Spleen (tissue), 11 donors: ENCODE results near the gene CFAP97. TPM values are rescaled to one million over a fixed set of nuclear protein-coding genes. Genes with fewer than 3 reads are reported as not detected.

Experiments used
- DNase-seq: peaks from one replicate; pipeline ENCODE4 v3.0.0-alpha.2; 2020
- H3K27ac ChIP-seq, 8 donors: fragments of 200-600 bp; sonication (generic) in 7 of 8; 1 replicate in 4 of 8; 2 replicates in 4 of 8; pipeline versions ENCODE4 v1.5.0 to v1.8.0; 2016 to 2021; ENCODE audit warnings: inconsistent platforms in 4 of 8, mild to moderate bottlenecking in 4 of 8, moderate library complexity in 1 of 8
- H3K27me3 ChIP-seq, 7 donors: fragments of 200-600 bp; sonication (generic) in 6 of 7; replicated peaks in 1 of 7; 1 replicate in 4 of 7; 2 replicates in 3 of 7; pipeline versions ENCODE4 v1.5.0 to v1.8.0; 2016 to 2021; ENCODE audit warnings: inconsistent platforms in 3 of 7, mild to moderate bottlenecking in 1 of 7
- H3K36me3 ChIP-seq, 6 donors: fragments of 200-600 bp; sonication (generic) in 5 of 6; 1 replicate in 4 of 6; 2 replicates in 2 of 6; pipeline versions ENCODE4 v1.5.0 to v1.8.0; 2016 to 2021; ENCODE audit warnings: inconsistent platforms in 2 of 6
- H3K4me1 ChIP-seq, 6 donors: fragments of 200-600 bp; sonication (generic) in 5 of 6; 1 replicate in 3 of 6; 2 replicates in 3 of 6; pipeline versions ENCODE4 v1.5.0 to v1.8.0; 2016 to 2021; ENCODE audit warnings: inconsistent platforms in 3 of 6
- H3K4me3 ChIP-seq, 8 donors: fragments of 200-600 bp; sonication (generic) in 7 of 8; 1 replicate in 4 of 8; 2 replicates in 4 of 8; pipeline versions ENCODE4 v1.5.0 to v1.8.0; 2016 to 2021; ENCODE audit warnings: inconsistent platforms in 4 of 8, mild to moderate bottlenecking in 4 of 8, moderate library complexity in 2 of 8
- H3K9me3 ChIP-seq, 8 donors: fragments of 200-600 bp; sonication (generic) in 7 of 8; 1 replicate in 4 of 8; 2 replicates in 4 of 8; pipeline versions ENCODE4 v1.5.0 to v1.8.0; 2016 to 2021; ENCODE audit warnings: inconsistent platforms in 4 of 8
- POLR2A ChIP-seq, 3 donors: fragments of 450-650 bp; IDR thresholded peaks; one replicate each; pipeline ENCODE4 v1.5.1; 2017; ENCODE audit warnings: antibody characterized with exemption in 3 of 3, mild to moderate bottlenecking in 1 of 3
- POLR2AphosphoS5 ChIP-seq, 3 donors: sonication (generic); formaldehyde crosslinking; IDR thresholded peaks; one replicate each; pipeline ENCODE4 v1.5.1; 2017; ENCODE audit warnings: antibody characterized with exemption in 3 of 3
- WGBS, 5 donors: extraction: QIAGEN DNeasy Blood & Tissue Kit in 3 of 5; methylation state at CpG; one replicate each; pipeline versions ENCODE4 v1.1.5 to v1.1.7; 2013 to 2018; 5-methylcytosine and 5-hydroxymethylcytosine counted together
- intact Hi-C: fragments of 100-400 bp; cut with DNase I; formaldehyde crosslinking; loops from one replicate; pipeline ENCODE4 v1.15.0; 2023; ENCODE audit warnings: low total_unique reads
- polyA plus RNA-seq, 3 donors: library from polyadenylated mRNA; stranded (reverse); fragments of 200-250 nt; gene quantifications; one replicate each; pipeline ENCODE4 v1.2.1, GENCODE V29; 2013
- total RNA-seq, 7 donors: library from RNA; depleted of rRNA in 3 of 7; stranded (reverse); fragments of >200 nt in 3 of 7; fragmentation: NEBNext Ultra II Directional in 4 of 7; extraction: Animal tissue kit (Norgen Biotek cat#: 25700) in 4 of 7; gene quantifications; one replicate each; pipeline versions ENCODE4 v1.1.0 to v1.2.1, GENCODE V29; 2016 to 2021
- TF ChIP-seq, protein P1 (sequence below), 11 experiments: fragments of 200-600 bp in 7 of 11; fragments of 450-650 bp in 4 of 11; sonication (generic) in 4 of 11; IDR thresholded peaks in 8 of 11; conservative IDR thresholded peaks in 3 of 11; 1 replicate in 7 of 11; 2 replicates in 4 of 11; pipeline versions ENCODE4 v1.4.0 to v1.8.0; 2016 to 2021; ENCODE audit warnings: antibody characterized with exemption in 11 of 11, inconsistent platforms in 4 of 11, mild to moderate bottlenecking in 1 of 11
- donor health status: healthy with polysubstance abuse.
- donor health status: DM: no; HTN: no; CAD: no; lungs with moderate emphysema.
- donor health status: DM: no; HTN: no; CAD: no.
- donor health status: Bipolar disorder and iron deficiency.
- donor health status: healthy.
- donor health status: DM: no; HTN: no; CAD: no.
- donor health status: DM: yes; HTN: yes; CAD: no.

CFAP97 gene
- total and polyA plus RNA-seq, 10 donors: 4.8 to 48.6 (median 39.0) TPM

DNA sequence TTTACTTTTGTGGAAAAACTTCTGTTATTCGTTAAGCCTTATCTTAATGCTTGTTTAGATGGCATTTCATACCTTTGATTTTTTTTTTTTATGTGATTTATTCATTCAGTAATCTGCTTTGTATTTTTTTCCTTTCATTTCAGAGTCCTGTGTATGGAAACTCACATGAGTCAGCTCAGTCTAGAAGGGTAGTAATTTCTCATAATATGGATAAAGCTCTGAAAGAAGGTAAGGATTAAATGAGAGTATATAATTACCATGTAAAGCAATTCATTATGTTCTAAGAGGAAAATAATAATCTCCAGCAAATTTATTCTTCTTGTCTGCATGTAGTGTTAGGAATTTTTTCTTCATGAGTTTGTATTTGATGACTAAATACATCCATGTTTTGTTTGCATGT, 43.4 kb upstream of the CFAP97 start:
- H3K4me1 ChIP-seq: peaks cover 0 to 13% (median 3%) of the 10 kb centered on the region in 6 donors
- no peaks in the 10 kb centered on the region for H3K27me3 ChIP-seq
- no peaks in the 10 kb centered on the region for H3K9me3 ChIP-seq
- no peak overlapping the region for H3K27ac ChIP-seq
- WGBS, 5 donors: 91 to 98% (median 96%) methylated on average over 1 of the region's 1 CpG
- DNase-seq: no peak
- no peak overlapping the region for H3K4me3 ChIP-seq
- TF ChIP-seq, protein P1, sequence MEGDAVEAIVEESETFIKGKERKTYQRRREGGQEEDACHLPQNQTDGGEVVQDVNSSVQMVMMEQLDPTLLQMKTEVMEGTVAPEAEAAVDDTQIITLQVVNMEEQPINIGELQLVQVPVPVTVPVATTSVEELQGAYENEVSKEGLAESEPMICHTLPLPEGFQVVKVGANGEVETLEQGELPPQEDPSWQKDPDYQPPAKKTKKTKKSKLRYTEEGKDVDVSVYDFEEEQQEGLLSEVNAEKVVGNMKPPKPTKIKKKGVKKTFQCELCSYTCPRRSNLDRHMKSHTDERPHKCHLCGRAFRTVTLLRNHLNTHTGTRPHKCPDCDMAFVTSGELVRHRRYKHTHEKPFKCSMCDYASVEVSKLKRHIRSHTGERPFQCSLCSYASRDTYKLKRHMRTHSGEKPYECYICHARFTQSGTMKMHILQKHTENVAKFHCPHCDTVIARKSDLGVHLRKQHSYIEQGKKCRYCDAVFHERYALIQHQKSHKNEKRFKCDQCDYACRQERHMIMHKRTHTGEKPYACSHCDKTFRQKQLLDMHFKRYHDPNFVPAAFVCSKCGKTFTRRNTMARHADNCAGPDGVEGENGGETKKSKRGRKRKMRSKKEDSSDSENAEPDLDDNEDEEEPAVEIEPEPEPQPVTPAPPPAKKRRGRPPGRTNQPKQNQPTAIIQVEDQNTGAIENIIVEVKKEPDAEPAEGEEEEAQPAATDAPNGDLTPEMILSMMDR (IDR thresholded peaks at IDR 0.05 in 8 of 11, conservative IDR thresholded peaks at IDR 0.05 in 3 of 11): no peak
- TF ChIP-seq POLR2AphosphoS5 (IDR thresholded peaks at IDR 0.05): no peak
- TF ChIP-seq POLR2A (IDR thresholded peaks at IDR 0.05): no peak
- intact Hi-C loops: no loop called here
- H3K36me3 ChIP-seq: peaks cover 0 to 7% (median 0%) of the 10 kb centered on the region in 6 donors

DNA sequence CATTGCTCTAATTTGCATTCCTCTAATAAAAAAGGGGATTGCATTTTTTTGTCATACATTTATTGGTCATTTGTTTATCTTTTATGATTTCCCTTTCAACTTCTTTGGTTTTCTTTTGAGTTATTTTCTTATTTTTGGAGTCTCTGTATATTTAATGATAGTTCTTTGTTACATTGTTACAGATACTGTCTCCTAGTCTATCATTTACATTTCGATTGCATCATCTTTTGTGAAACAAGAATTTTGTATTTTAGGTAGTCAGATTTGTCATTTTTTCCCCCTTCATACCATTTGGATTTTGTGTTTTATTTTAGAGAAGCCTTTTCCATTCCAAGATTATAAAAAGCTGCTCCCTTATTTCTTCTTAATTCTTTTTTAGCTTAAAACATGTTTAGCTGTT, 42.7 kb upstream of the CFAP97 start:
- intact Hi-C loops: no loop called here
- H3K4me1 ChIP-seq: peaks cover 0 to 6% (median 0%) of the 10 kb centered on the region in 6 donors
- H3K9me3 ChIP-seq: no peaks in the 10 kb centered on the region
- WGBS, 5 donors: 80 to 97% (median 85%) methylated on average over 1 of the region's 1 CpG
- H3K27me3 ChIP-seq: no peaks in the 10 kb centered on the region
- no peak overlapping the region for H3K4me3 ChIP-seq
- no peak for TF ChIP-seq POLR2AphosphoS5 (IDR thresholded peaks at IDR 0.05)
- TF ChIP-seq, protein P1 (IDR thresholded peaks at IDR 0.05 in 8 of 11, conservative IDR thresholded peaks at IDR 0.05 in 3 of 11): no peak
- no peak for TF ChIP-seq POLR2A (IDR thresholded peaks at IDR 0.05)
- peaks cover 0 to 7% (median 0%) of the 10 kb centered on the region in 6 donors for H3K36me3 ChIP-seq
- DNase-seq: no peak
- no peak overlapping the region for H3K27ac ChIP-seq

DNA sequence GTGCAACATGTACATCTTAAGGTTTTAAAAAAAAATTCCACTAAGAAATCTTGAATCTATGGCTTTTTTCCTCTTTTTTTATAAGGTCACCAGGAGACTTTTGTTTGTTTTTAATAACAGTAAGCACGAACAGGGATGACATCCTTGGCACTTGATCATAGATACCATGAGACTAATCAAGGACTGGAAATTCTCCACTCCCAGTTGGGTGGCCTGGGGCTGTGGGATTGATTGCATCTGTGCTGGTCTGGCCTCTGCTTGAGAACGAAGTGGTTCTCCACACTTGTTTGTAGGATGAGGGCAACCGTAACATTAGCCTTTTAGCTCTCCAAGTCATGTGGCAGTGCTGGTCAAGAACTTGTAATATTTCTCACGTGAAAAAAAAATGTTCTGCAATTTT, 41.0 kb upstream of the CFAP97 start:
- Histone ChIP-seq H3K27me3 (no peaks in the 10 kb centered on the region), H3K9me3 (no peaks in the 10 kb centered on the region), H3K4me3 (no peak overlapping the region), H3K36me3 (peaks cover 0 to 7% (median 0%) of the 10 kb centered on the region in 6 donors), H3K27ac (no peak overlapping the region), H3K4me1 (no peaks in the 10 kb centered on the region)
- DNase-seq: no peak
- 65 to 96% (median 86%) methylated on average over 4 of the region's 4 CpGs for WGBS, 5 donors
- intact Hi-C loops: no loop called here
- no peak for TF ChIP-seq POLR2A (IDR thresholded peaks at IDR 0.05)
- no peak for TF ChIP-seq POLR2AphosphoS5 (IDR thresholded peaks at IDR 0.05)
- TF ChIP-seq, protein P1 (IDR thresholded peaks at IDR 0.05 in 8 of 11, conservative IDR thresholded peaks at IDR 0.05 in 3 of 11): no peak

DNA sequence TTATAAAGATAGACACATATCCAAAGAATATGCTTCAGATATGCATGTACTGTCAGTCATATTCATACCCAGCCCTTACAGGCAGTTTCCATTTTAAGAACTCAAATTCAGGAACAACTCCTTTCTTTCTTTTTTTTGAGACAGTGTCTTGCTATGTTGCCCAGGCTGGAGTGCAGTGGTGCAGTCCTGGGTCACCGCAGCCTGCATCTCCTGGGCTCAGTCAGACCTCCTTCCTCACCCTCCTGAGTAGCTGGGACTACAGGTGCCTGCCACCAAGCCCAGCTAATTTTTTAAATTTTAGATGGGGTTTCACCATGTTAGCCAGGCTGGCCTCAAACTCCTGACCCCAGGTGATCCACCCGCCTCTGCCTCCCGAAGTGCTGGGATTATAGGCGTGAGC, 40.1 kb upstream of the CFAP97 start:
- DNase-seq: no peak
- H3K4me1 ChIP-seq: no peaks in the 10 kb centered on the region
- TF ChIP-seq POLR2AphosphoS5 (IDR thresholded peaks at IDR 0.05) (no peak), POLR2A (IDR thresholded peaks at IDR 0.05) (no peak)
- TF ChIP-seq, protein P1 (IDR thresholded peaks at IDR 0.05 in 8 of 11, conservative IDR thresholded peaks at IDR 0.05 in 3 of 11): no peak
- WGBS, 5 donors: 91 to 96% (median 94%) methylated on average over 4 of the region's 4 CpGs
- intact Hi-C loops: no loop called here
- no peaks in the 10 kb centered on the region for H3K27me3 ChIP-seq
- H3K9me3 ChIP-seq: peaks cover 0 to under 1% (median 0%) of the 10 kb centered on the region in 8 donors
- peaks cover 0 to 7% (median 0%) of the 10 kb centered on the region in 6 donors for H3K36me3 ChIP-seq
- H3K4me3 ChIP-seq: no peak overlapping the region
- no peak overlapping the region for H3K27ac ChIP-seq
